OCI-LY1 (cell line): Measurements from ENCODE around the gene CHRNB2.

Source experiments
- H2AFZ ChIP-seq: fragments of 200-600 bp; sonication (generic), shearing (Covaris generic); 2 replicates; pipeline ENCODE4 v1.6.0; 2014; ENCODE audit warnings: antibody characterized with exemption, mild to moderate bottlenecking, low read length
- H3F3A ChIP-seq: fragments of 200-600 bp; sonication (generic), shearing (Covaris generic); 2 replicates; pipeline ENCODE4 v1.6.0; 2014; ENCODE audit warnings: mild to moderate bottlenecking, antibody characterized with exemption, low read length, moderate library complexity; ENCODE audit not compliant: insufficient read depth
- H3K27ac ChIP-seq: fragments of 200-600 bp; sonication (generic); 2 replicates; pipeline ENCODE4 v1.5.1; 2014; ENCODE audit warnings: low read length, mixed run types, mild to moderate bottlenecking, low read depth; ENCODE audit not compliant: poor library complexity, severe bottlenecking
- H3K27me3 ChIP-seq: fragments of 200-600 bp; sonication (generic); 2 replicates; pipeline ENCODE4 v1.6.0; 2014; ENCODE audit warnings: antibody characterized with exemption, mild to moderate bottlenecking, low read length, moderate library complexity; ENCODE audit not compliant: insufficient read depth
- H3K36me3 ChIP-seq: fragments of 200-600 bp; sonication (generic); 2 replicates; pipeline ENCODE4 v1.6.1; 2014; ENCODE audit warnings: mild to moderate bottlenecking, antibody characterized with exemption, low read length, moderate library complexity, mixed read lengths; ENCODE audit not compliant: insufficient read depth
- H3K4me1 ChIP-seq: fragments of 200-600 bp; sonication (generic); 2 replicates; pipeline ENCODE4 v1.5.1; 2014; ENCODE audit warnings: mild to moderate bottlenecking, low read length, moderate library complexity; ENCODE audit not compliant: insufficient read depth, severe bottlenecking
- H3K4me2 ChIP-seq: fragments of 200-600 bp; sonication (generic), shearing (Covaris generic); 2 replicates; pipeline ENCODE4 v1.6.1; 2014; ENCODE audit warnings: low read length
- H3K4me3 ChIP-seq: fragments of 200-600 bp; sonication (generic); 2 replicates; pipeline ENCODE4 v1.5.1; 2014; ENCODE audit warnings: low read length, low read depth, mild to moderate bottlenecking, mixed read lengths; ENCODE audit not compliant: poor library complexity, severe bottlenecking
- H3K79me2 ChIP-seq: fragments of 200-600 bp; shearing (Covaris generic); 2 replicates; pipeline ENCODE4 v1.6.1; 2016; ENCODE audit warnings: mixed run types, low read length, mixed read lengths; ENCODE audit not compliant: insufficient read depth
- H3K9ac ChIP-seq: fragments of 200-600 bp; sonication (generic), shearing (Covaris generic); 2 replicates; pipeline ENCODE4 v1.6.1; 2014; ENCODE audit warnings: mild to moderate bottlenecking, low read length, mixed read lengths
- H3K9me2 ChIP-seq: fragments of 200-600 bp; sonication (generic), shearing (Covaris generic); 2 replicates; pipeline ENCODE4 v1.6.1; 2014; ENCODE audit warnings: low read depth, mild to moderate bottlenecking, low read length, mixed read lengths
- H3K9me3 ChIP-seq: fragments of 200-600 bp; shearing (Covaris generic); 2 replicates; pipeline ENCODE4 v1.6.1; 2014; ENCODE audit warnings: low read length, mixed read lengths
- H4K20me1 ChIP-seq: fragments of 200-600 bp; sonication (generic), shearing (Covaris generic); 2 replicates; pipeline ENCODE4 v1.6.0; 2016; ENCODE audit warnings: mild to moderate bottlenecking, low read length; ENCODE audit not compliant: insufficient read depth
- EZH2 ChIP-seq: fragments of 200-600 bp; sonication (generic), shearing (Covaris generic); IDR thresholded peaks from 2 replicates; pipeline ENCODE4 v1.8.0; 2017; ENCODE audit warnings: borderline replicate concordance, mixed run types, mild to moderate bottlenecking, antibody characterized with exemption, low read length, moderate library complexity, mixed read lengths
- TF ChIP-seq, protein P1 (sequence below): fragments of 200-600 bp; sonication (generic), shearing (Covaris generic); IDR thresholded peaks from 2 replicates; pipeline ENCODE4 v1.5.1; 2017; ENCODE audit warnings: mild to moderate bottlenecking, antibody characterized with exemption, low read length, moderate library complexity, mixed read lengths

Gene CHRNB2

DNA sequence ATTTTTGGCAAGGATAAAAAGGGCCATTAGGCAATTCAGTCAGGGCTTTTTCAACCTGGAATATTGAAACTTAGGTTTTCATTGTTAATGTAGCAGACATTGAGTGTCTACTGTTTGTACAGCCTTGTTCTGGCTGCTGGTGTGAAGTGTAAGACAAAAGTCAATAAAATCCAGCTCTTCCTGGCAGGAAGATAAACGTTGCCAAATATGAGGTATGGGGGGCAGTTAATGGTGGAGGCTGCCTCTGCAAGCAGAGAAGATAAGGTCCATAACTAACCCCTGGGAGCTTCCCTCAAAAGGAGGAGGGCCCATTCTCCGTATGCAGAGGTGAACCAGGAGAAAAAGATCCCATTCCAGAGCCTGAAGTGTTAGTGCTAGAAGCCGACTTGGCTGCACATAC, 45.9 kb upstream of the CHRNB2 start:
- H3K9me2 ChIP-seq = no peaks in the 10 kb centered on the region

DNA sequence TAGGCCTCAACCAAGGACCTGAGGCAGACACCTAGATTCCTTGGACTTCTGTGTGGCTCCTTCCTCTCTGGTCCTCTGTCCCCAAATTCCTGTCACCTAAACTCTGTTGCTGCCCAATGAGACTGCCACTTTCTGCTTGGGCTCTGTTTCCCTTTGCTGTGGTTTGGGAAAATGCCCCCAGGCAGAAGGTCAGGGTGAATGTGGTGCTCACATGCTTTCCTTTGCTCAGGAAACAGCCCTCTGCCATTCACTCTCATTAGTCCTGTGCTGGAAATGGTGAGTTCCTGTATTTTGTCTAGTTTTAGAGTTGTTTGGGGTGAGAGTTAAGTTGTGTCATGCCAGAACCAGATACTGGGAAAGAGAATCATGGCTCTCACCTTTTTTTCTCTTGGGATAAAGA, 42.7 kb upstream of the CHRNB2 start:
- Histone ChIP-seq H3K4me3 (no peak overlapping the region), H3K9me2 (no peaks in the 10 kb centered on the region), H3K79me2 (no peaks in the 10 kb centered on the region), H3K36me3 (no peaks in the 10 kb centered on the region), H4K20me1 (no peaks in the 10 kb centered on the region), H3F3A (no peaks in the 10 kb centered on the region), H3K4me2 (no peak overlapping the region), H3K27ac (no peak overlapping the region), H3K9ac (no peak overlapping the region), H3K27me3 (no peaks in the 10 kb centered on the region), H2AFZ (no peak overlapping the region), H3K4me1 (no peaks in the 10 kb centered on the region), H3K9me3 (no peaks in the 10 kb centered on the region)
- TF ChIP-seq EZH2 = no peak
- TF ChIP-seq, protein P1, sequence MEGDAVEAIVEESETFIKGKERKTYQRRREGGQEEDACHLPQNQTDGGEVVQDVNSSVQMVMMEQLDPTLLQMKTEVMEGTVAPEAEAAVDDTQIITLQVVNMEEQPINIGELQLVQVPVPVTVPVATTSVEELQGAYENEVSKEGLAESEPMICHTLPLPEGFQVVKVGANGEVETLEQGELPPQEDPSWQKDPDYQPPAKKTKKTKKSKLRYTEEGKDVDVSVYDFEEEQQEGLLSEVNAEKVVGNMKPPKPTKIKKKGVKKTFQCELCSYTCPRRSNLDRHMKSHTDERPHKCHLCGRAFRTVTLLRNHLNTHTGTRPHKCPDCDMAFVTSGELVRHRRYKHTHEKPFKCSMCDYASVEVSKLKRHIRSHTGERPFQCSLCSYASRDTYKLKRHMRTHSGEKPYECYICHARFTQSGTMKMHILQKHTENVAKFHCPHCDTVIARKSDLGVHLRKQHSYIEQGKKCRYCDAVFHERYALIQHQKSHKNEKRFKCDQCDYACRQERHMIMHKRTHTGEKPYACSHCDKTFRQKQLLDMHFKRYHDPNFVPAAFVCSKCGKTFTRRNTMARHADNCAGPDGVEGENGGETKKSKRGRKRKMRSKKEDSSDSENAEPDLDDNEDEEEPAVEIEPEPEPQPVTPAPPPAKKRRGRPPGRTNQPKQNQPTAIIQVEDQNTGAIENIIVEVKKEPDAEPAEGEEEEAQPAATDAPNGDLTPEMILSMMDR = no peak

More for the DNA sequence above, 45.9 kb upstream of the CHRNB2 start:
- H3K4me2 ChIP-seq = no peak overlapping the region
- H3K4me3 ChIP-seq = no peak overlapping the region
- TF ChIP-seq, protein P1 = no peak
- TF ChIP-seq EZH2 = no peak
- no peak overlapping the region for H3K9ac ChIP-seq
- no peaks in the 10 kb centered on the region for H4K20me1 ChIP-seq
- H3K9me3 ChIP-seq = no peaks in the 10 kb centered on the region
- no peaks in the 10 kb centered on the region for H3K36me3 ChIP-seq
- H3K27ac ChIP-seq = no peak overlapping the region
- no peaks in the 10 kb centered on the region for H3K27me3 ChIP-seq
- H3F3A ChIP-seq = no peaks in the 10 kb centered on the region
- H2AFZ ChIP-seq = no peak overlapping the region
- H3K79me2 ChIP-seq = no peaks in the 10 kb centered on the region
- H3K4me1 ChIP-seq = no peaks in the 10 kb centered on the region

DNA sequence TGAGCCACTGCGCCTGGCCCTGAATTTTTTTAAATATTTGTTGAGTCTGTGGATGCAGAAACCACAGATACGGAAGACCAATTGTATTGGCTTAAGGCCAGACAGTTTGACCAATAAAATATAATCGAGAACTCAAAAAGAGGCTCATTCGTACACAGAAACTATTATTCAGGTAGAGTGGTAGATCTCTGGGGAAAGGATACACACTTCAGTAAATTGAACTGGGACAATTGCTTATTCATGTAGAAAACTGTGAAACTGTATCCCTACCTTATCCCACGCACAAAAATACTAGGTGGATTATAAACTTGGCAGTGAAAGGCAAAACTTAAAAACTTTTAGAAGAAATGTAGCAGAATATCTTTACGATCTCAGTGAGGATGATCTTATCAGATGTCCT, 40.4 kb upstream of the CHRNB2 start:
- Histone ChIP-seq H3K4me3 (no peak overlapping the region), H3K4me2 (no peak overlapping the region), H3K27ac (no peak overlapping the region), H3K27me3 (no peaks in the 10 kb centered on the region), H3K36me3 (no peaks in the 10 kb centered on the region), H3F3A (no peaks in the 10 kb centered on the region), H3K9me2 (no peaks in the 10 kb centered on the region), H4K20me1 (no peaks in the 10 kb centered on the region), H2AFZ (no peak overlapping the region), H3K9ac (no peak overlapping the region), H3K4me1 (no peaks in the 10 kb centered on the region), H3K9me3 (no peaks in the 10 kb centered on the region), H3K79me2 (no peaks in the 10 kb centered on the region)
- TF ChIP-seq, protein P1 = no peak
- no peak for TF ChIP-seq EZH2
